GM23338 (cell line): ENCODE measurements around the gene PRRG3. TPM values are rescaled to one million over a fixed set of nuclear protein-coding genes. Genes with fewer than 3 reads are reported as not detected.

Source experiments
- ATAC-seq: fragments of 200-7000 bp; cut with Tn5 transposase; 3 replicates; pipeline ENCODE4 v1.9.1; 2020
- DNase-seq: peaks from one replicate; pipeline ENCODE4 v3.0.0-alpha.2; 2015; ENCODE audit warnings: low spot score
- H2AFZ ChIP-seq: fragments of 200-600 bp; sonication (generic); 2 replicates; pipeline ENCODE4 v1.8.0; 2016; ENCODE audit warnings: antibody characterized with exemption, mild to moderate bottlenecking, moderate library complexity
- H3F3A ChIP-seq: fragments of 200-600 bp; sonication (generic); replicated peaks from 2 replicates; pipeline ENCODE4 v1.8.0; 2017; ENCODE audit warnings: antibody characterized with exemption, mixed run types, low read depth
- H3K27ac ChIP-seq: fragments of 200-600 bp; sonication (generic); 2 replicates; pipeline ENCODE4 v1.6.1; 2016; ENCODE audit warnings: low read depth
- H3K27me3 ChIP-seq: fragments of 200-600 bp; sonication (generic); 2 replicates; pipeline ENCODE4 v1.8.0; 2016; ENCODE audit warnings: mild to moderate bottlenecking, mixed run types, moderate library complexity; ENCODE audit not compliant: insufficient read depth
- H3K36me3 ChIP-seq: fragments of 200-600 bp; sonication (generic); 2 replicates; pipeline ENCODE4 v1.8.0; 2016; ENCODE audit warnings: mild to moderate bottlenecking; ENCODE audit not compliant: insufficient read depth
- H3K4me1 ChIP-seq: fragments of 200-600 bp; sonication (generic); 2 replicates; pipeline ENCODE4 v1.8.0; 2016; ENCODE audit warnings: mild to moderate bottlenecking, moderate library complexity; ENCODE audit not compliant: insufficient read depth
- H3K4me2 ChIP-seq: fragments of 200-600 bp; sonication (generic); 2 replicates; pipeline ENCODE4 v1.7.1; 2017; ENCODE audit warnings: mixed run types
- H3K4me3 ChIP-seq: fragments of 200-600 bp; sonication (generic); 2 replicates; pipeline ENCODE4 v1.6.1; 2016; ENCODE audit warnings: mixed run types
- H3K79me2 ChIP-seq: fragments of 200-600 bp; sonication (generic); replicated peaks from 2 replicates; pipeline ENCODE4 v1.8.0; 2017; ENCODE audit warnings: mild to moderate bottlenecking; ENCODE audit not compliant: insufficient read depth
- H3K9me2 ChIP-seq: fragments of 200-600 bp; sonication (generic); 2 replicates; pipeline ENCODE4 v1.8.0; 2017; ENCODE audit not compliant: insufficient read depth
- H4K20me1 ChIP-seq: fragments of 200-600 bp; sonication (generic); replicated peaks from 2 replicates; pipeline ENCODE4 v1.8.0; 2017; ENCODE audit warnings: mild to moderate bottlenecking; ENCODE audit not compliant: insufficient read depth
- H3K27ac Mint-ChIP-seq: 2 replicates; pipeline ENCODE4 v1.8.0; 2020; ENCODE audit warnings: inconsistent platforms, mild to moderate bottlenecking, moderate library complexity, mixed read lengths
- H3K27me3 Mint-ChIP-seq: 3 replicates; pipeline ENCODE4 v1.8.0; 2022; ENCODE audit warnings: low read depth, mild to moderate bottlenecking, moderate library complexity, mixed read lengths, inconsistent platforms; ENCODE audit not compliant: insufficient read depth, poor library complexity
- H3K36me3 Mint-ChIP-seq: 3 replicates; pipeline ENCODE4 v1.8.0; 2021; ENCODE audit warnings: low read depth, mild to moderate bottlenecking, inconsistent platforms, moderate library complexity, mixed read lengths
- H3K4me1 Mint-ChIP-seq: 3 replicates; pipeline ENCODE4 v1.8.0; 2020; ENCODE audit warnings: mild to moderate bottlenecking, inconsistent platforms, mixed read lengths
- H3K4me3 Mint-ChIP-seq: 3 replicates; pipeline ENCODE4 v1.8.0; 2021; ENCODE audit warnings: moderate library complexity, mild to moderate bottlenecking, inconsistent platforms, mixed read lengths
- H3K9me3 Mint-ChIP-seq: 3 replicates; pipeline ENCODE4 v1.8.0; 2020; ENCODE audit warnings: moderate library complexity, mild to moderate bottlenecking, inconsistent platforms, mixed read lengths
- CREB1 ChIP-seq: fragments of 250-450 bp; sonication (Bioruptor Pico); IDR thresholded peaks from 2 replicates; pipeline ENCODE4 v1.5.0; 2020; ENCODE audit warnings: low read depth, mild to moderate bottlenecking, moderate library complexity
- EZH2 ChIP-seq: fragments of 200-600 bp; sonication (generic); IDR thresholded peaks from one replicate; pipeline ENCODE4 v1.8.0; 2017; ENCODE audit warnings: antibody characterized with exemption, mild to moderate bottlenecking, low read depth; ENCODE audit not compliant: unreplicated experiment
- EZH2phosphoT487 ChIP-seq: fragments of 200-600 bp; sonication (generic); IDR thresholded peaks from one replicate; pipeline ENCODE4 v1.8.1; 2018; ENCODE audit warnings: antibody characterized with exemption; ENCODE audit not compliant: unreplicated experiment
- JUNB ChIP-seq: IDR thresholded peaks from one replicate; pipeline ENCODE4 v1.6.1; 2016; ENCODE audit warnings: antibody characterized with exemption; ENCODE audit not compliant: unreplicated experiment
- NANOG ChIP-seq: IDR thresholded peaks from 2 replicates; pipeline ENCODE4 v1.6.1; 2016; ENCODE audit warnings: antibody characterized with exemption, borderline replicate concordance
- POLR2AphosphoS5 ChIP-seq: IDR thresholded peaks from 2 replicates; pipeline ENCODE4 v1.6.1; 2016; ENCODE audit warnings: antibody characterized with exemption, low read depth
- STAT1 ChIP-seq: IDR thresholded peaks from one replicate; pipeline ENCODE4 v1.6.1; 2016; ENCODE audit warnings: antibody characterized with exemption; ENCODE audit not compliant: unreplicated experiment
- ZNF114 ChIP-seq: fragments of 250-450 bp; sonication (Bioruptor Pico); IDR thresholded peaks from 2 replicates; pipeline ENCODE4 v1.5.0; 2020; ENCODE audit warnings: mild to moderate bottlenecking, moderate library complexity
- ZNF331 ChIP-seq: fragments of 250-450 bp; sonication (Bioruptor Pico); IDR thresholded peaks from 2 replicates; pipeline ENCODE4 v1.5.0; 2020; ENCODE audit warnings: low read depth, mild to moderate bottlenecking, moderate library complexity
- polyA plus RNA-seq: library from polyadenylated mRNA; unstranded; fragments of >200 nt; fragmentation: Nextera tagmentation; extraction: Ambion mirVana; gene quantifications from 2 replicates; pipeline ENCODE4 v1.2.1, GENCODE V29; 2016
- total RNA-seq: library from RNA; depleted of rRNA; stranded (reverse); fragments of >200 nt; shearing (Covaris generic); gene quantifications from 2 replicates; pipeline ENCODE4 v1.2.3, GENCODE V29; 2014
- TF ChIP-seq, protein P1 (sequence below), 2 experiments: fragments of 200-600 bp in 1 of 2; sonication (generic) in 1 of 2; conservative IDR thresholded peaks; 2 replicates each; pipeline versions ENCODE4 v1.5.1 to v1.6.1; 2016 to 2017; ENCODE audit warnings: antibody characterized with exemption in 2 of 2, low read depth in 2 of 2, mild to moderate bottlenecking in 2 of 2, moderate library complexity in 1 of 2
- TF ChIP-seq, protein P2 (sequence below): IDR thresholded peaks from one replicate; pipeline ENCODE4 v1.6.1; 2018; ENCODE audit warnings: antibody characterized with exemption; ENCODE audit not compliant: unreplicated experiment
- TF ChIP-seq, protein P3 (sequence below): IDR thresholded peaks from 2 replicates; pipeline ENCODE4 v1.6.1; 2016; ENCODE audit warnings: antibody characterized with exemption
- TF ChIP-seq, protein P4 (sequence below): fragments of 250-450 bp; sonication (Bioruptor Pico); IDR thresholded peaks from 2 replicates; pipeline ENCODE4 v1.5.0; 2020; ENCODE audit warnings: mild to moderate bottlenecking, moderate library complexity

PRRG3 gene
- total and polyA plus RNA-seq, 2 experiments from 2014 or later, result 5.0 to 10.6 TPM

DNA sequence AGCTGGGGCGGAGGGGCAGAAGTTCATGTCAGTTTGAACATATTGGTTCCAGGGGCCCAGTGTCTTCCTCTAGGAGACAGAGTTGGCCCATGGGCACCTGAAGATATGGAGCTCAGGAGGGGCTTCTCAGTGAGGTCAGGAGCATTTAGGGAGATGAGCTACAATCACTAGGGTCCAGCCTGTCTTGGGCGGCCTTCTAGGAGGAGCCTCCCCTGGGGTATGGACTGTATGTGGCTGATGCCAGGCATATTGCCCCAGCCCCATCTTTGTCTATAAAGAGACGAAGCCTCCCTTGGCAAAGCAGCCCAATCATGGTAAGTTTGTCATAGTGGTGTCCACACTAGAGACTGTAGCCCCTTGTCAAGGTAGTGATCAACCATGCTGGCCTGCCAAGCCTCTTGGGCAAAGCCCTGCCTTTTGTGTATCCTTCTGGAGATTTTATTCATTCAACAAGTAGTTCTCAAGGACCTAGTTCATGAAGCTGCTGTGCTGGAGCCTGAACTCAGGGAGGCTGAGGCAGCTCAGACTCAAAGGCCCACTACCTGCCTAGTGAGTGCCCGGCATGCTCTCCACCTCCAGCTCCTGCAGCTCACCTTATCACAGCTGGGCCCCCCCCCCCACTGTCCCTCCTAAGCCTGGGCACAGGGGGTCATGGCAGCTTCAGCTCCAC, 33.9 kb downstream of the PRRG3 start:
- H3K27me3 Mint-ChIP-seq, result no peaks in the 10 kb centered on the region
- Histone ChIP-seq H3K4me3 (no peak overlapping the region), H3K4me2 (no peak overlapping the region), H3F3A (no peaks in the 10 kb centered on the region), H3K27me3 (no peaks in the 10 kb centered on the region), H3K36me3 (no peaks in the 10 kb centered on the region), H4K20me1 (no peaks in the 10 kb centered on the region), H3K4me1 (no peaks in the 10 kb centered on the region), H3K79me2 (no peaks in the 10 kb centered on the region), H2AFZ (no peak overlapping the region), H3K27ac (no peak overlapping the region), H3K9me2 (no peaks in the 10 kb centered on the region)
- H3K4me1 Mint-ChIP-seq, result peaks cover 2% of the 10 kb centered on the region; the same call in 1 of the 3 replicates
- TF ChIP-seq ZNF331 (CRISPR knock-in tag), result no peak
- no peak for TF ChIP-seq STAT1
- TF ChIP-seq EZH2, result no peak
- TF ChIP-seq POLR2AphosphoS5, result no peak
- TF ChIP-seq, protein P1, sequence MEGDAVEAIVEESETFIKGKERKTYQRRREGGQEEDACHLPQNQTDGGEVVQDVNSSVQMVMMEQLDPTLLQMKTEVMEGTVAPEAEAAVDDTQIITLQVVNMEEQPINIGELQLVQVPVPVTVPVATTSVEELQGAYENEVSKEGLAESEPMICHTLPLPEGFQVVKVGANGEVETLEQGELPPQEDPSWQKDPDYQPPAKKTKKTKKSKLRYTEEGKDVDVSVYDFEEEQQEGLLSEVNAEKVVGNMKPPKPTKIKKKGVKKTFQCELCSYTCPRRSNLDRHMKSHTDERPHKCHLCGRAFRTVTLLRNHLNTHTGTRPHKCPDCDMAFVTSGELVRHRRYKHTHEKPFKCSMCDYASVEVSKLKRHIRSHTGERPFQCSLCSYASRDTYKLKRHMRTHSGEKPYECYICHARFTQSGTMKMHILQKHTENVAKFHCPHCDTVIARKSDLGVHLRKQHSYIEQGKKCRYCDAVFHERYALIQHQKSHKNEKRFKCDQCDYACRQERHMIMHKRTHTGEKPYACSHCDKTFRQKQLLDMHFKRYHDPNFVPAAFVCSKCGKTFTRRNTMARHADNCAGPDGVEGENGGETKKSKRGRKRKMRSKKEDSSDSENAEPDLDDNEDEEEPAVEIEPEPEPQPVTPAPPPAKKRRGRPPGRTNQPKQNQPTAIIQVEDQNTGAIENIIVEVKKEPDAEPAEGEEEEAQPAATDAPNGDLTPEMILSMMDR (conservative IDR thresholded peaks at IDR 0.05; ENCODE audit: low read depth in 2 of 2), result no peak
- TF ChIP-seq, protein P2, sequence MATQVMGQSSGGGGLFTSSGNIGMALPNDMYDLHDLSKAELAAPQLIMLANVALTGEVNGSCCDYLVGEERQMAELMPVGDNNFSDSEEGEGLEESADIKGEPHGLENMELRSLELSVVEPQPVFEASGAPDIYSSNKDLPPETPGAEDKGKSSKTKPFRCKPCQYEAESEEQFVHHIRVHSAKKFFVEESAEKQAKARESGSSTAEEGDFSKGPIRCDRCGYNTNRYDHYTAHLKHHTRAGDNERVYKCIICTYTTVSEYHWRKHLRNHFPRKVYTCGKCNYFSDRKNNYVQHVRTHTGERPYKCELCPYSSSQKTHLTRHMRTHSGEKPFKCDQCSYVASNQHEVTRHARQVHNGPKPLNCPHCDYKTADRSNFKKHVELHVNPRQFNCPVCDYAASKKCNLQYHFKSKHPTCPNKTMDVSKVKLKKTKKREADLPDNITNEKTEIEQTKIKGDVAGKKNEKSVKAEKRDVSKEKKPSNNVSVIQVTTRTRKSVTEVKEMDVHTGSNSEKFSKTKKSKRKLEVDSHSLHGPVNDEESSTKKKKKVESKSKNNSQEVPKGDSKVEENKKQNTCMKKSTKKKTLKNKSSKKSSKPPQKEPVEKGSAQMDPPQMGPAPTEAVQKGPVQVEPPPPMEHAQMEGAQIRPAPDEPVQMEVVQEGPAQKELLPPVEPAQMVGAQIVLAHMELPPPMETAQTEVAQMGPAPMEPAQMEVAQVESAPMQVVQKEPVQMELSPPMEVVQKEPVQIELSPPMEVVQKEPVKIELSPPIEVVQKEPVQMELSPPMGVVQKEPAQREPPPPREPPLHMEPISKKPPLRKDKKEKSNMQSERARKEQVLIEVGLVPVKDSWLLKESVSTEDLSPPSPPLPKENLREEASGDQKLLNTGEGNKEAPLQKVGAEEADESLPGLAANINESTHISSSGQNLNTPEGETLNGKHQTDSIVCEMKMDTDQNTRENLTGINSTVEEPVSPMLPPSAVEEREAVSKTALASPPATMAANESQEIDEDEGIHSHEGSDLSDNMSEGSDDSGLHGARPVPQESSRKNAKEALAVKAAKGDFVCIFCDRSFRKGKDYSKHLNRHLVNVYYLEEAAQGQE, result no peak
- no peak for TF ChIP-seq JUNB
- TF ChIP-seq ZNF114 (CRISPR knock-in tag), result no peak
- TF ChIP-seq, protein P3, sequence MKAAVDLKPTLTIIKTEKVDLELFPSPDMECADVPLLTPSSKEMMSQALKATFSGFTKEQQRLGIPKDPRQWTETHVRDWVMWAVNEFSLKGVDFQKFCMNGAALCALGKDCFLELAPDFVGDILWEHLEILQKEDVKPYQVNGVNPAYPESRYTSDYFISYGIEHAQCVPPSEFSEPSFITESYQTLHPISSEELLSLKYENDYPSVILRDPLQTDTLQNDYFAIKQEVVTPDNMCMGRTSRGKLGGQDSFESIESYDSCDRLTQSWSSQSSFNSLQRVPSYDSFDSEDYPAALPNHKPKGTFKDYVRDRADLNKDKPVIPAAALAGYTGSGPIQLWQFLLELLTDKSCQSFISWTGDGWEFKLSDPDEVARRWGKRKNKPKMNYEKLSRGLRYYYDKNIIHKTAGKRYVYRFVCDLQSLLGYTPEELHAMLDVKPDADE, result no peak
- no peak for TF ChIP-seq CREB1 (CRISPR knock-in tag)
- no peak for TF ChIP-seq NANOG
- TF ChIP-seq, protein P4, sequence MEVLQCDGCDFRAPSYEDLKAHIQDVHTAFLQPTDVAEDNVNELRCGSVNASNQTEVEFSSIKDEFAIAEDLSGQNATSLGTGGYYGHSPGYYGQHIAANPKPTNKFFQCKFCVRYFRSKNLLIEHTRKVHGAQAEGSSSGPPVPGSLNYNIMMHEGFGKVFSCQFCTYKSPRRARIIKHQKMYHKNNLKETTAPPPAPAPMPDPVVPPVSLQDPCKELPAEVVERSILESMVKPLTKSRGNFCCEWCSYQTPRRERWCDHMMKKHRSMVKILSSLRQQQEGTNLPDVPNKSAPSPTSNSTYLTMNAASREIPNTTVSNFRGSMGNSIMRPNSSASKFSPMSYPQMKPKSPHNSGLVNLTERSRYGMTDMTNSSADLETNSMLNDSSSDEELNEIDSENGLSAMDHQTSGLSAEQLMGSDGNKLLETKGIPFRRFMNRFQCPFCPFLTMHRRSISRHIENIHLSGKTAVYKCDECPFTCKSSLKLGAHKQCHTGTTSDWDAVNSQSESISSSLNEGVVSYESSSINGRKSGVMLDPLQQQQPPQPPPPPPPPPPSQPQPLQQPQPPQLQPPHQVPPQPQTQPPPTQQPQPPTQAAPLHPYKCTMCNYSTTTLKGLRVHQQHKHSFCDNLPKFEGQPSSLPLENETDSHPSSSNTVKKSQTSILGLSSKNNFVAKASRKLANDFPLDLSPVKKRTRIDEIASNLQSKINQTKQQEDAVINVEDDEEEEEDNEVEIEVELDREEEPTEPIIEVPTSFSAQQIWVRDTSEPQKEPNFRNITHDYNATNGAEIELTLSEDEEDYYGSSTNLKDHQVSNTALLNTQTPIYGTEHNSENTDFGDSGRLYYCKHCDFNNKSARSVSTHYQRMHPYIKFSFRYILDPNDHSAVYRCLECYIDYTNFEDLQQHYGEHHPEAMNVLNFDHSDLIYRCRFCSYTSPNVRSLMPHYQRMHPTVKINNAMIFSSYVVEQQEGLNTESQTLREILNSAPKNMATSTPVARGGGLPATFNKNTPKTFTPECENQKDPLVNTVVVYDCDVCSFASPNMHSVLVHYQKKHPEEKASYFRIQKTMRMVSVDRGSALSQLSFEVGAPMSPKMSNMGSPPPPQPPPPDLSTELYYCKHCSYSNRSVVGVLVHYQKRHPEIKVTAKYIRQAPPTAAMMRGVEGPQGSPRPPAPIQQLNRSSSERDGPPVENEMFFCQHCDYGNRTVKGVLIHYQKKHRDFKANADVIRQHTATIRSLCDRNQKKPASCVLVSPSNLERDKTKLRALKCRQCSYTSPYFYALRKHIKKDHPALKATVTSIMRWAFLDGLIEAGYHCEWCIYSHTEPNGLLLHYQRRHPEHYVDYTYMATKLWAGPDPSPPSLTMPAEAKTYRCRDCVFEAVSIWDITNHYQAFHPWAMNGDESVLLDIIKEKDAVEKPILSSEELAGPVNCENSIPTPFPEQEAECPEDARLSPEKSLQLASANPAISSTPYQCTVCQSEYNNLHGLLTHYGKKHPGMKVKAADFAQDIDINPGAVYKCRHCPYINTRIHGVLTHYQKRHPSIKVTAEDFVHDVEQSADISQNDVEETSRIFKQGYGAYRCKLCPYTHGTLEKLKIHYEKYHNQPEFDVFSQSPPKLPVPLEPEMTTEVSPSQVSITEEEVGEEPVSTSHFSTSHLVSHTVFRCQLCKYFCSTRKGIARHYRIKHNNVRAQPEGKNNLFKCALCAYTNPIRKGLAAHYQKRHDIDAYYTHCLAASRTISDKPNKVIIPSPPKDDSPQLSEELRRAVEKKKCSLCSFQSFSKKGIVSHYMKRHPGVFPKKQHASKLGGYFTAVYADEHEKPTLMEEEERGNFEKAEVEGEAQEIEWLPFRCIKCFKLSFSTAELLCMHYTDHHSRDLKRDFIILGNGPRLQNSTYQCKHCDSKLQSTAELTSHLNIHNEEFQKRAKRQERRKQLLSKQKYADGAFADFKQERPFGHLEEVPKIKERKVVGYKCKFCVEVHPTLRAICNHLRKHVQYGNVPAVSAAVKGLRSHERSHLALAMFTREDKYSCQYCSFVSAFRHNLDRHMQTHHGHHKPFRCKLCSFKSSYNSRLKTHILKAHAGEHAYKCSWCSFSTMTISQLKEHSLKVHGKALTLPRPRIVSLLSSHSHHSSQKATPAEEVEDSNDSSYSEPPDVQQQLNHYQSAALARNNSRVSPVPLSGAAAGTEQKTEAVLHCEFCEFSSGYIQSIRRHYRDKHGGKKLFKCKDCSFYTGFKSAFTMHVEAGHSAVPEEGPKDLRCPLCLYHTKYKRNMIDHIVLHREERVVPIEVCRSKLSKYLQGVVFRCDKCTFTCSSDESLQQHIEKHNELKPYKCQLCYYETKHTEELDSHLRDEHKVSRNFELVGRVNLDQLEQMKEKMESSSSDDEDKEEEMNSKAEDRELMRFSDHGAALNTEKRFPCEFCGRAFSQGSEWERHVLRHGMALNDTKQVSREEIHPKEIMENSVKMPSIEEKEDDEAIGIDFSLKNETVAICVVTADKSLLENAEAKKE (CRISPR knock-in tag), result no peak
- TF ChIP-seq EZH2phosphoT487, result no peak
- no peak overlapping the region for H3K27ac Mint-ChIP-seq
- ATAC-seq, result no peak
- no peak overlapping the region for H3K4me3 Mint-ChIP-seq
- DNase-seq, result no peak
- H3K9me3 Mint-ChIP-seq, result no peaks in the 10 kb centered on the region; the same call in 2 of the 3 replicates
- no peaks in the 10 kb centered on the region for H3K36me3 Mint-ChIP-seq
